NCI-H146 treated with DMSO at 0.1 percent for 48 hours (cell line): ENCODE data around the gene GPR137.

Source experiments
- DNase-seq: peaks from one replicate; lab custom pipeline; 2025; ENCODE audit not compliant: unreplicated experiment; lab: John Stamatoyannopoulos, UW

The GPR137 gene

DNA sequence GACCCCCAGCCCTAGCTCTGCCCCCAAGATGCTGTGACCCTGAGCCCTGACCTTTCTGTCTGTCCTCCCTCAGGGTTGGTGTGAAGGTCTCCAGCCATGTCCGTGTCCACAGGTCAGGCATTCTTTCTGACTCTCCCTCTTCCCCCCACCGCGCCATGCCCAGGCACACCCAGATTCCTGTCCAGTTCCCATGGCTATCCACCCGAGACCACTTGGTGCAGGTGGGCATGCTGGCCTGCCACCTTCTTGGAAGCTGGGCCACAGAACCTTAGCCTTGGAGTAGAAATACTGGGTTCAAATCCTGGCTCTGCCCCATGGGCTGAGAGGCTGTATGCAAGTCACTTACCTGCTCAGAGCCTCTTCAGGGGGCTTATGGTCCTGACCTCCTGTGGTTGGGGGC is 36.6 kb upstream of the GPR137 start:
- DNase-seq, result no peak

DNA sequence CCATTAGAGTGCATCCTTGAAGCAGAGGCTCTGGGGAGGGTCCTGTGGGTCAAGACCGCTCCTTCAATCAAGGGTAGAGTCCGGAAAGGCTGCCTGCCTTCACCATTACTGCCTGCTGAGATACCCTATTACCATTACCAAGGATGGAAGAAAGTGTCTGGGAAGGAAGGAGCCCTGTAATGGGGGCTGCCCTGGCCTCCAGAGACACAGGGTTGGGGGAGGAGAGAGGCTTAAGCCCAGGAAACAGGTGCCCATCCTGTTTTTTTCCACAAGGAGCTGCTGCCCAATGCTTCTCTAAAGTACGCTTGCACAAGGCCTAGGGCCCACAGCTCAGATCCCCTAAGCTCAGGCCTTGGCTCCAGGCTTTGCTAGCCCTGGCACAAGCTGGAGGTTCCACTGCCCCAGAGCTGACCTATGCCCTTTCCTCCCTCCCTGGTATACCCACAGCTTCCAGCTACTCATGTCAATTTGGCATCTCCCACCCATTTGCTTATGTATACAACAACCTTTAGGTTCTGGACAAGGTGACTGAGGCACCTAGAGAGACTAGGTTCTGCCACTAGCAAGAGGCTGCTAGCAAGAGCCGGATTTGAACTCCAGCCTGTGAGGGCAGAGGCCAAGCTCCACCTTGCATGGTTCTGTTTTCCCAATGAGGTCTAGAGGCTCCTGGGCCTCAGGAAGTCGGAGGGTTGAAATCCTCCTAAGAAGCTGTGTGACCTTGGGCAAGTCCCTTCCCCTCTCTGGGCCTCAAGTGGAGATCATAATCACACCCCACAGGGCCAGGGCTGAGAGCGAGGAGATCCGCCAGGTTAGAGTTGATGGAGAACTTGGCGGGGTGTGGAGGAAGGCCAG is 35.9 kb upstream of the GPR137 start:
- no peak for DNase-seq

DNA sequence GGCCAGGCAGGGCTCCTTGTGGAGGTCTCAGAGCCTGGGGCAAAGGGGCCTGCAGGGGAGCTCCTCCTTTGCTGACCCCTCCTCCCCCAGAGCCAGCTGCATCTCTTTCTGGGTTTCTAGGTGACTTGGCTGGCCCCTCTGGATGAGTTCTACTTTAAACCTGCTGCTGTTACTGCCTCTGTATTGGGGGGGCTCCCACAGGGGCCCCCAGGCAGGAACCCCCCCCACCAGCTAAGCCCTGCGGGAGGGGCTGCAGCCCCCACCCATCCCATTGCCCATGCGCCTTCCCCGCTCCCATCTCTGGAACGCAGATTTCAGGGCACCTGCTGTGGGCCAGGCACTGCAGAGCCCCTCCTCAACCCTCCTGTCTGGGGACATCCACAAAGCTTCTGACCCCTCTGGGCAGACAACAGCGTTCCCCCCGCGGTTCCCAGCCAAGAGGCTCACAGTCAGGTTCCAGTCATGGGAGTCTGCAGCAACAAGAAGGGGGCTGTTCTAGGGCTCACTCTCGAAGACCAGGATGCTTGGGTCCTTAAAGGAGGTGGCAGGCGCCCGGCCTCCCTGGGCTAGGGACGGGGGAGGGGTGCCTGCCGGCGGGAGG is 35.1 kb upstream of the GPR137 start:
- DNase-seq, result no peak

DNA sequence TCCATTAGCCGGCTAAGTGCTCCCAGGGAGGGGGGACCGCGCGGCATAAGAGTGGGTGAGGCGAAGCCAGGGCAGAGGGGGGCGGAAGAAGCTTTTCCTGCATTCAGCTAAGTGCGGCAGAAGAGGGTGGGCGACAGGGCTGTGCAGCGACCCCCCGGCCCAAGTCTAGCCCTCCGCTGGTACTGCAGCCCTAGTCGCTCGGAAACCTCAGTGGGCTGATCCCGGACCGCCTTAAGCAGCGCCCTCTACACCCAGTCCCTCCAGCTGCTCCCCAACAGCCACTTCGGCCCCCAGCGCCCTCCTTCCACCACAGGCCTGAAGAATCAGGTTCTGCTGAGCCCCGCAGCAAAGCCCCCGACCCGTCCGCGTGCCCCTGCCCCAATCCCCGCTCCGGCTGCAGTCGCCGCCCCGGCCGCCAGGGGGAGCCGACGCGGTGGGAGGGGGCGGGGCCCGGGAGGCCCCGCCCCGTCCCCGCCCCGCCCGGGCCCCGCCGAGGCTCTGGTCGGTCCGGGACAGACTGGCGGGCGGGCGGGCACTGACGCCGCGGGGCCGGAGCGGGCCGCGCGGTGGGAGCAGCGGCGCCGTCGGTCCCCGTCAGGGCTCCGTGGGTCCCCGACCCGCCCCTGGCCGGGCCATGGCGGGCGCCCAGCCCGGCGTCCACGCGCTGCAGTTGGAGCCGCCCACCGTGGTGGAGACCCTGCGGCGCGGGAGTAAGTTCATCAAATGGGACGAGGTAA is 34.5 kb upstream of the GPR137 start, which contains the start of gene PLCB3:
TSS of gene PLCB3 (plus strand) at position 515 of the 737 bp plus-strand sequence. CDS start at position 635, 120 bp downstream.
- no peak for DNase-seq

DNA sequence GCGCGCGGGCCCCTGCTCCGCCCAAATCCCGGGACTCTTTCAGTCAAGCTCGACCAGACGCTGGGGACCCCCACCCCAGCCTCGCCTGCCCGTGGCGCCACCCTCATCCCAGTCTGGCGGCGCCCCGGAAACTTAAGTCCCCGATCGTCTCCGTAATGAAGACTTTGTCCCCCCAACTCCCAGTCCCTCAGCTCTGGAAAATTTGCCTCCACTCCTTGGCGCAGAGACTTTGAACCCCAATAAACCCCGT is 34.0 kb upstream of the GPR137 start:
- no peak for DNase-seq

DNA sequence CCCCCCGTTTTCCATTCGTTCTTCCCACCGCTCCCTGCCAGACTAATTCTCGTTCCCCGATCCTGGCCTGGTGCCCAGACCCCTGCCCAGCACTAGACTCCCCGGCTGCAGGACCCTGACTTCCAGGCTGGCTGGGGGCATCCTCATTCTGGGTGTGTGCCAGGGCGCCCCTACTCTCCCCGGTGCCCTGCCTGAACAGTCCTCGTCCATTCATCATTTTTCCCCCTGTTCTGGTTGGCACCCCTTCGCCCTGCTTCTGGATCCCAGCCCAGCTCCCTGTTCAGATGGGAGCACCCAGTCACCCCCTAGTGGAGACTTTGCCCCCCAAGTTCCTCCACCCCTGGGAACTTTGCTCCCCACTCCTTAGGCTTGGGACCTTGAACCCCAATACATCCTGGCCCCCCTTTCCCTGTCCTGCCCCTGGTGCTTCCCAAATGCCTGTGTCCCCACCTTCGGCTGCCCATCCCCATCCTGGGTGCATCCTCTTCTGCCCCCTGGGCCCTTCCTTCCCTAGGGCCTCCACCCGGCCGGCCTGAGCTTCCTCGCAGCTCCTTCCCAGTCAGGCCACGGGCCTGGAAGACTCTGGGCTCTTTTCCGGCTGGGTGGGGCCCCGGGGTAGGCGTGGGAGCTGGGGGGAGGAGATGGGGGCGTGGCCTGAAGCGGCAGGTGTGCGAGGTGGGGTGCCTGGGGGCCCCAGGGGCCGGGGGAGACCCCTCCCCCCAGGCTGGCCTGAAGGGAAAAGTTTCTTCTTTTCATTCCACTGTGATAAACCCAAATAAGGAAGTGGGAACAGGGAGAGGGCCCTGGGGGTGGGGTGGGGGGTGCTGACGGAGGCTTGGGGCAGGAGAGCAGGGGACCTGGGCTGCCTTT is 33.4 kb upstream of the GPR137 start:
- DNase-seq, result no peak

DNA sequence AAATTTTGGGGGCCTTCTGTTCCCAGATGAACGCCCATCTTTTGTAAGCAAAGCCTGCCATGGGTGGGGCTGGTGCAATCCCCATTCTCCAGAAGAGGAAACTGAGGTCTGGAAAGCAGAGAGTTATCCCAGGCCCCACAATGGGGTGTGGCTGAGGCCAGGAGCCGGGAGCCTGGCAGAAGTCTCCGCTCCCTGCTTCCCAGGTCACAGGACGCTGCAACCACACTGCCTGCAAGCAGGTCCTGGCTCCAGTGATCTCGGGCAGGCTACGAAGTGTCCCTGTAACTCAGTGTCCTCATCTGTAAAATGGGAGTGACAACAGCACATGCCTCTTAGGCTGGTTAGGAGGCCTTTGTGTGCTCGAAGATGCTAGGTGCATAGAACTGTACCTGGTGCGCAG is 32.6 kb upstream of the GPR137 start:
- DNase-seq, result no peak

DNA sequence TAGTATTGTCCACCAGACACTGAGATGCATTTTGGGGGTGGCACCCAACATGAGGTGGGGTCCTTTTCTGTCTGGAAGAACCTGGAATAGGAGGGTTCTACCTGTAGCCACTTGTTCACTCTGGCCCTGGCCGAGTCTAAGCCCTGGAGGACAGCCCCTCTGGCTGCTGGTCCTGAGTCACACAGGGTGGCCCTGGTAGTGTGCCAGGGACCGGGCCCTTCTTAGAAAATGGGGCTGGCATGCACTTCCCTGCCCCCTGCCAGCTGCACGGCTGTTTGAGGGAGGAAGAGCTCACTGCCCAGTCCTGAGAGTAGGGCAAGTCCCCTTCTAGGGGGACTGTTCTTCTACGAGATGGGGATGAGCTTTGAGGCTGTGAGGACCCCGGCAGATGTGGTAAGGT is 32.2 kb upstream of the GPR137 start:
- no peak for DNase-seq

DNA sequence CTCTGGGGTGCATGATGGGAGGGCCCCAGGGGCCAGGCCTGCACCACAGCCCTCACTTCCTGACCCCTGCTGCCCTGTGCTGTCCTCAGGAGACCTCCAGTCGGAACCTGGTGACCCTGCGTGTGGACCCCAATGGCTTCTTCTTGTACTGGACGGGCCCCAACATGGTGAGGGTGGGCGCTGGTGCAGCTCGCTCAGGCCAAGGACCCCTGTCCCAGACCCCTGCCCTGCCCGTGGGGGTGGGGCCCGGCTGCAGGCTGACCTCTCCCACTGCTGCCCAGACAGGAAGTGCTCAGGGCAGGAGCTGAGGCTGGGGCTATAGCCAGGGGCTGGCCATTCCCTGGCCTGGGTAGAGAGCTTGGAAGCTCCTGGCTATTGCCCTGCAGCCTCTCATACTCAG is 31.3 kb upstream of the GPR137 start:
- DNase-seq, result no peak

DNA sequence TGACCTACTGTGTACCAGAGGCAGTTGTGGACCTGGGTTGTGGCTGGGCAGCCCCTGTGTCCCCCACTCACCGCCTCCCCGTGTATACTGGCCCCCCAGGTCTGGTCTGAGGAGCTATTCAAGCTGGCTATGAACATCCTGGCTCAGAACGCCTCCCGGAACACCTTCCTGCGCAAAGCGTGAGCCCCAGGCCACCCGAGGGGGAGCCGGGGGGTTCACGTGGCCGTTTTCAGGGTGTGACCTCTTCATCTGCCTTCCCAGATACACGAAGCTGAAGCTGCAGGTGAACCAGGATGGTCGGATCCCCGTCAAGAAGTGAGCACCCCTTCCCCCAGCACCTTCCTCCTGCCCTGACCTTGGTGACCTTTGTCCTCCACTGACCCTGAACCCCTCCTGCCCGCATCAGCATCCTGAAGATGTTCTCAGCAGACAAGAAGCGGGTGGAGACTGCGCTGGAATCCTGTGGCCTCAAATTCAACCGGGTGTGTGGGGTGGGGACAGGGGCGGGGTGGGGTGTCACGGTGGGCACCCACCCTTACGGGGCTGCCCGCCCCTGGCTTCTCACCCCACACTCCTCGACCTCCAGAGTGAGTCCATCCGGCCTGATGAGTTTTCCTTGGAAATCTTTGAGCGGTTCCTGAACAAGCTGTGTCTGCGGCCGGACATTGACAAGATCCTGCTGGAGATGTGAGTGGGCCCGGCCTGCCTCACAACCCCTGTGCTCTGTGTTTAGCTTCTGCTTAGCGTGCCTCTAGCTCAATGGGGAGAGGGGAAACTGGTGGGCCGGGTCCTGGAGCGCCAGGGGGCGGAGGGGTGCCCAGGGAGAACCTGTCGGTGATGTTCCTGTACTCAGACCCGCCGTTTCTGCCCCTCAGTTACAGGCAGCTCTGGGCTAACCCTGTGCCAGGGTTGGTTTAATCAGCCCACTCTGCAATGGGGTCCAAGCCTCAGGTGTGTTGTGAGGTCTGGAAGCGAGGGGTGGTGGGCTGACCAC is 30.2 kb upstream of the GPR137 start:
- DNase-seq, result no peak

DNA sequence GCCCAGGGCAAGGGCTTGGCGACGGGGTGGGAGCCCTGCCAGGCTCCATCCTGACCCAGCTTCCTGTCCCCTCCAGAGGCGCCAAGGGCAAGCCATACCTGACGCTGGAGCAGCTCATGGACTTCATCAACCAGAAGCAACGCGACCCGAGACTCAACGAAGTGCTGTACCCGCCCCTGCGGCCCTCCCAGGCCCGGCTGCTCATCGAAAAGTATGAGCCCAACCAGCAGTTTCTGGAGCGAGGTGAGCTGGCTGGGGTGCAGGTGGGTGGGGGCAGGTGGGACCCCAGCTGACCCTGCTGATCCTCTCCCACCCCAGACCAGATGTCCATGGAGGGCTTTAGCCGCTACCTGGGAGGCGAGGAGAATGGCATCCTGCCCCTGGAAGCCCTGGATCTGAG is 29.3 kb upstream of the GPR137 start:
- DNase-seq, result no peak

DNA sequence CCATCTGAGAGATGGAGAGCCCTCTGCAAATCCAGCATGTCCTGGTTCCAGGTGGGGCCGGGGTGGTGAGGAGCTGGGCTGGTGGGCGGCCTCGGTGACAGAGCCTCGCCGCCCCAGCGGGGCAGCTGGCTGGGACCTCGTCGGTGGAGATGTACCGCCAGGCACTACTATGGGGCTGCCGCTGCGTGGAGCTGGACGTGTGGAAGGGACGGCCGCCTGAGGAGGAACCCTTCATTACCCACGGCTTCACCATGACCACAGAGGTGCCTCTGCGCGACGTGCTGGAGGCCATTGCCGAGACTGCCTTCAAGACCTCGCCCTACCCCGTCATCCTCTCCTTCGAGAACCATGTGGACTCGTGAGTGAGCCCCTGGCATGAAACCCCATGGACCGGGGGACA is 27.3 kb upstream of the GPR137 start:
- no peak for DNase-seq

DNA sequence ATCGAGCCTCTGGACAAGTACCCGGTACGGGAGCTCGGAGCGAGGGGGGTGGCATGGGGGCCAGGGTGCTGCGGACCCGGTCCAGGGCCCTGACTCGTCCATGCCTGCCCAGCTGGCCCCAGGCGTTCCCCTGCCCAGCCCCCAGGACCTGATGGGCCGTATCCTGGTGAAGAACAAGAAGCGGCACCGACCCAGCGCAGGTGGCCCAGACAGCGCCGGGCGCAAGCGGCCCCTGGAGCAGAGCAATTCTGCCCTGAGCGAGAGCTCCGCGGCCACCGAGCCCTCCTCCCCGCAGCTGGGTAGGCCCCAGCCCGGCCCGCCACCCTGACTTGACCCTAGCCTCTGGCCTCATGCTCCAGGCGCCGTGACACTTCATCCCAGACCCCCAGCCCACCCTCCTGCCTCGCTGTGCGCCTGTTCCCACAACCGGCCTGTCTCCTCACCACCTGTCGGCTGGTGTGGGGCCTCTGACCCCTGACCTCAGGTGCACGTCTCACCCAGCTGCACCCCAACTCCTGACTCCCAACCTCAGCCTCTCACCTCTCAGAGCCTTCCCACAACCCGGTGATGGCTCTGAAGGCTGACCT is 26.6 kb upstream of the GPR137 start:
- DNase-seq, result no peak

DNA sequence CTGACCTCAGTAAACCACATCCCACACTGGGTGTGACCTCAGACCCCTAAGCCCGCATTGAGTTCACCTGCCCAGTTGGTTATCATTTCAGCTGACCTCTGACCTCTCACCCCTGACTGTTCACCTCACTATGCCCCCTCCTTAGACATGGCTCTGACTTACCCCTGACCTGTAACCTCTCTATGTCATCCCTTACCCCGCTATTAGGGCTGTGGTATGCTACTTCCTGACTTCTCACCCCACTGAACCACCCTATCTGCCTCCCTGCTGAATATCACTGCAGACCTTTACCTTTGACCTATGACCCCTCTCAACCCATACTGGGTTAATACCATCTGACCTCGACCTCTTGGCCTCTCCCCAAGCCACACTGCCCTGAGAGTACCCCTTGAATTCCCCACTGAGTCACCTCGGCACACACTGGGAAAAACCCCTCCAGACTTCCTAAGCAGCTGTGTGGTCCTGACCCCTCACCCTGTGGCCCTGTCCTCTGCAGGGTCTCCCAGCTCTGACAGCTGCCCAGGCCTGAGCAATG is 26.0 kb upstream of the GPR137 start:
- DNase-seq, result no peak

DNA sequence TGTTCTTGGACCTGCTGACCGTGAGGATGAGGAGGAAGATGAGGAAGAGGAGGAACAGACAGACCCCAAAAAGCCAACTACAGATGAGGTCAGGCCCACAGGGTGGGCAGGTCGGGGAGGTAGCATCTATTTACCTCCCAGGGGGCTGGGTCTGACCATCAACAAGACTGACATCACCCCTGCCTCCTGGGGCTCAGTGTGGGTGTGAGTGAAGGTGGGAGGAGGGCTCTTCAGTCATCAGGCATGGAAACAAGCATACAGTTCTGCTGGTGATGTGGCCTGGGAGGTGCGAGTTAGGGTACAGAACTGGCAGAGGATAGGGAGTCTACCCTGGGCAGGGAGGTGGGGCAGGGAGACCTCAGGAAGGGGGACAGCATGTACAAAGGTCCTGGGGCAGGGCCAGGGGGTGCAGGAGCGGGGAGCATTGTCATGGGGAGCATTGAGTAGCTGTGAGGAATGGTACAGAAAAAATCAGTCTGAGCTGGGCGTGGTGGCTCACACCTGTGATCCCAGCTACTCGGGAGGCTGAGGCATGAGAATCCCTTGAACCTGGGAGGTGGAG is 25.4 kb upstream of the GPR137 start:
- no peak for DNase-seq

DNA sequence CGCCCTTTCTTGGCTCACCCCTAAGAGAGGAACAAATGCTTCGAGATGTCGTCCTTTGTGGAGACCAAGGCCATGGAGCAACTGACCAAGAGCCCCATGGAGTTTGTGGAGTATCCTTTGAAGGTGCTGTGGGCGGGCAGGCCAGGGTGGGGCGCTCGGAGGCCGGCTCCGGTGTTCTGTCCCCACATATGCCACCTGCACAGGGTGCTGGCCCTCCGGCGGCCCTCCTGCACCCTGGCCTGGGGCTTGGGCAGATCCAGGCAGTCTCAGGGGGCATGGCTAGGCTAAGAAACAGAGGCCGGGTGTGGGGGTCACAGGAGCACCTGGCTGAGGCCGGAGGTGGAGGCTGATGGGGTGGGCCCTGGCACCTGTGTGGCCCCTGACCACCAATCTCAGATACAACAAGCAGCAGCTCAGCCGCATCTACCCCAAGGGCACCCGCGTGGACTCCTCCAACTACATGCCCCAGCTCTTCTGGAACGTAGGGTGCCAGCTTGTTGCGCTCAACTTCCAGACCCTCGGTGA is 24.0 kb upstream of the GPR137 start:
- DNase-seq, result no peak

DNA sequence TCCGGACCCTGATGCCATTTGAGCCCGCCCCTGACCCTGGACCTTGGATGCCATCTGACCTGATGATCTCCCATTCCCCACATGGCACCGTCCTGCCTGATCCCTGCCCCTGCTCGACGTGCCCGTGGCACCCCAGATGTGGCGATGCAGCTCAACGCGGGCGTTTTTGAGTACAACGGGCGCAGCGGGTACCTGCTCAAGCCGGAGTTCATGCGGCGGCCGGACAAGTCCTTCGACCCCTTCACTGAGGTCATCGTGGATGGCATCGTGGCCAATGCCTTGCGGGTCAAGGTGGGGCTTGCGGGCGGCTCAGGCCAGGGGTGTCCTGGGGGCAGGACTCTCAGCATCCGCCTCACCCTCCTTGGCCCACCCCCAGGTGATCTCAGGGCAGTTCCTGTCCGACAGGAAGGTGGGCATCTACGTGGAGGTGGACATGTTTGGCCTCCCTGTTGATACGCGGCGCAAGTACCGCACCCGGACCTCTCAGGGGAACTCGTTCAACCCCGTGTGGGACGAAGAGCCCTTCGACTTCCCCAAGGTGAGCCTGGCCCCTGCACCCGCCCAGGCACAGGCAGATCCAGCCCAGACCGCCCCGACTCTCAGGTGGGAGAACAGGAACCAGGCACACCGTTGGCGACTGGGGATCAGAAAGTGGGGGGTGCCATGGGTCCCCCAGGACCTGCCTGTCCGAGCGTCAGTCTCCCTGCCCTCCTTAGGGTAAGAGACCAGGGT is 23.2 kb upstream of the GPR137 start:
- no peak for DNase-seq
